Stimulated activated CD8-positive, alpha-beta memory T cell treated with anti-CD3 and anti-CD28 coated beads, Interleukin-7, amount 100 ng/mL, for 48 hours (primary cell): ENCODE measurements around the gene PITPNC1.
A peak's percentile ranks its signal among the peaks of the same experiment; 100 is the strongest.
"Not testable (repeated sequence)": the region's sequence is repeated elsewhere in the genome, so short reads cannot be mapped to it uniquely, and the experiment has no call there.

Source experiments
- DNase-seq, 2 donors: peaks; one replicate each; pipeline ENCODE4 v3.0.0-alpha.2; 2020; ENCODE audit warnings: low read depth in 1 of 2; ENCODE audit errors: extremely low read depth in 1 of 2

The PITPNC1 gene

DNA sequence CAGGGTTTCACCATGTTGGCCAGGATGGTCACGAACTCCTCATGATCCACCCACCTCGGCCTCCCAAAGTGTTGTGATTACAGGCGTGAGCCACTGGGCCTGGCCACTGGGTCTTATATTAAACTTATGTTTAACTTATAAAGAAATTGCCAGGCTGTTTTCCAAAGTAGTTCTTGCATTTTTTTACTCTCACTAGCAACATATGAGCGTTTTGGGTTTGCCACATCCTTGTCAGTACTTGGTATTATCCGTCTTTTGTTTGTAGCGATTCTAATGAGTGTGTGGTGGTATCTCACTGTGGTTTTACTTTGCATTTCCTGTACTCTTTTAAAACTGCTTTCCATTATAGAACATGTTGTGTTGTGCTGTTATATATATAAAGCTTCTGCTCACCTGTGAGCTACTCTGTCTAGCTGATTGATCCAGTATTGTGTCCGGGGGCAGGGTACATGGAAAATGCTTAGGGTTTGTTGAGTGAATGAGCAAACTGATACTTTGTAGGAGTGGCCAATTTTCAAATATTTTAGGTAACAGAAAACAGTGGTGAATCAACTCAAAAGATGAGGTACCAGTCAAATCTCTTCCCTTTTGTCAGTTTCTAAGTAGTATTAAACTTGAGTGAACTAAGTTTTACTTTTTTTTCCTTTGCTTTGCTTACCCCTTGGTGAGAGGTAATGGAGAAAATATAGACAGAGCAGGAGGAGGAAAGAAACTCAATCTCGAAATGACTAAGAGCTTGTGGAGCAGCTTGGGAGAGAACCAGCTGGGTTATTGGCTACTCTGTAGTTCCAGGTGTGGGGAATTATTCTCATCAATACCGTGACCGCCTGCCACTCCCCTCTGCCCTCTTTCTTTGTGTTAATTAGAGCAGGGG is 75.8 kb downstream of the PITPNC1 start:
- no peak for DNase-seq

DNA sequence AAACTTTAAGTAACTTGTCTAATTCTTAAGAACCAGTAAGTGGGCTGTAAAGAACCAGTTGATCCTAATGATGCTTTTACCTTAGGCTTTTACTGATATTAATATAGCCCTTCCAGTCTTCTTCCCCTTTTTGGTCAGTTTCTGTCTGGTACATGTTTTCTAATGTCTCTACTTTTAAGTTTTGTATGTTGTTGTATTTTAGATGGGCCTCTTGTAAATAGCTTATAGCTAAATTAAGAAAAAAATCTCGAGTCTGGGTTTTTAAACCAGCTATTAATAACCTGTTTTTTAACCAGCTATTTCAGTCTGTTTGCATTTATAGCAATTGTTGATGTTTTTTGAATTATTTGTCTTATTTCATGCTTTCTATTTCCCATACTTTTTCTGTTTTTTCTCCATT is 79.0 kb downstream of the PITPNC1 start:
- no peak for DNase-seq

DNA sequence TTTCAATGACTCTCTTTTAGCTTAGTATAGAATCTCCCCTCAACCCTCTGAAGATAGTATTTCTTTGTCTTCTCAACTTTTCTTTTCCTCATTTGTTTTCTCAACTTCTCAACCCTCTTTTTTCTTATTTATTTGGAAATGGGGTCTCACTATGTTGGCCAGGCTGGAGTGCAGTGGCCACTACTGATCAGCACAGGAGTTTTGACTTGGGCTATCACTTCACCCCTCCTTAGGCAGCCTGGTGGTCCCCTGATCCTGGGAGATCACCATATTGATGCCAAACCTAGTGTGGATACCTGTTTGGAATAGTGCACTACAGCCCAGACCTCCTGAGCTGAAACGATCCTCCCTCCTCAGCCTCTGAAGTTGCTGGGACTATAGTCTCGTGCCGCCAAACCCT is 79.8 kb downstream of the PITPNC1 start:
- DNase-seq, result no peak

DNA sequence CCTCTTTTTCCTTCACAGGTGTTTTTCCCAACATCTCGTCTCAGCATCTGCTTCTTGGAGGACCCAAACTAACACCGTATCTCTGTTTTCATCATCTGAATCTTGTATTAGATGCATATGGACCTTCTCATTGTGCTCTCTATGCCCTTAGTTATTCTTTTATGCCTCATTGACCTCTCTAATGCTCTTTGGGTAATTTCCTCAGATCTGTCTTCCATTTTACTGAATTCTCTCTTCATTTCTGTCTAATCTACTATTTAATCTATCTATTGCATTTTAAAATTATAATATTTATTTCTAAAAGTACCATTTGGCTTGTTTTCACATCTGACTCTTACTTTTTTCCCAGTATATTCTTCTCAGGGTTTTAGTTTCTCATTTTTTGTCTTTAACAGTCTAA is 81.1 kb downstream of the PITPNC1 start:
- DNase-seq, result no peak

DNA sequence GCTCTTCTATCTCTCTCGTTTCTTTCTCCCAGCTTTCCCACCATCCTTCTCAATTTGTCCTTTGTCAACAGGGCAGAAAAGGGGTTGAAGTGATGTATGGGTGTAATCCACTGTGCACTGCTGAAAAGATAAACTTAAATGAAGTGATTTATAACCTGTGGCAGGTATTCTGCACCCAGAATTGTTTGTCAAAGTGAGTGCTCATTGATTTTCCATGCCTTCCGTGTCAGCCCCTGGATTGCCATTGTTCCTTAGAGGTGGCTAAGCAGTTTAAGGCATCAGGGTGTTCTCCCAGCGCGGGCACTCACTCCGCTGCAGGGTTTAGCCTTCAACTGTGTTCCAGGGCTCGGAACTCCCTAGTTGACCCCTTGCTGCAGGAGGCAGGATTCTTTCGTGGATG is 82.9 kb downstream of the PITPNC1 start:
- no peak for DNase-seq

DNA sequence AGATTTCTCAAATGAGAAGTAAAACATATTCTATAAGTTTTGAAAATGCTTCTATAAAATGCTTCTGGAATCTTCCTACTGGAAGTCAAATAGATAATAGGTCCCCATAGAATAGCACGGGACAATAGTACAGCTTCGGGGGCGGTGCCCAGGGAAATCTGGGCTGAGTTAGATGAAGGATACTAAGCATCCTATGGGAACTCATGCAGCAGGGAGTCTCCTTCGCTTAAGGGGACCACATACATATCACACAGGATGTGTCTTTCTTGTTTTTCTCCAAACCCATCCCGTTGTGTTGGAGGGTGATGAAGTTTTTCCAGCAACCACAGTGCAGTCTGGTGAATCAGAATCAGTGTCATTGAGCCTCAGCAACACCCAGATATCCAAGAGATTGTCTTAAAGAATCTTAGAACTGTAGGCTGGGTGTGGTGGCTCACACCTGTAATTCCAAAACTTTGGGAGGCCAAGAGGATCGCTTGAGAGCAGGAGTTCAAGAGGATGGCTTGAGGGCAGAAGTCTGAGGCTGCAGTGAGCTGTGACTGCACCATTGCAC is 84.2 kb downstream of the PITPNC1 start:
- no peak for DNase-seq

DNA sequence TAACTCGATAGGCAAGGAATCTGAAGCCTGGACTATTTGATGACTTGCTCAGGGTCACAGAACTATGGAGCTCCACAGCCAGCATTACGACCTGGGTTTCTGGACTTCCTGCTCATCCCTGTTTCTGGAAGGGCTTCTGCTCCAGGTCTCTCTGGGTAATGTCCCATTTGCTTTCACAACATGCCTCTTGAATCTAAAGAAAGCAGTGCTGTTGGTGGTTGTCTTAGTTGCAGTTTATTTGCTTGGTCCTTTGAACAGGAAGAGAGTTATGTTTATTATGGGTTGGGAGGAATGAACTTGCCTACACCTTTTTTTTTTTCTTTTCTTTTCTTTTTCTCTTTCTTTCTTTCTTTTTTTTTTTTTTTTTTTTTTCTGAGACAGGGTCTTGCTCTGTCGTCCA is 84.8 kb downstream of the PITPNC1 start:
- DNase-seq, result no peak

DNA sequence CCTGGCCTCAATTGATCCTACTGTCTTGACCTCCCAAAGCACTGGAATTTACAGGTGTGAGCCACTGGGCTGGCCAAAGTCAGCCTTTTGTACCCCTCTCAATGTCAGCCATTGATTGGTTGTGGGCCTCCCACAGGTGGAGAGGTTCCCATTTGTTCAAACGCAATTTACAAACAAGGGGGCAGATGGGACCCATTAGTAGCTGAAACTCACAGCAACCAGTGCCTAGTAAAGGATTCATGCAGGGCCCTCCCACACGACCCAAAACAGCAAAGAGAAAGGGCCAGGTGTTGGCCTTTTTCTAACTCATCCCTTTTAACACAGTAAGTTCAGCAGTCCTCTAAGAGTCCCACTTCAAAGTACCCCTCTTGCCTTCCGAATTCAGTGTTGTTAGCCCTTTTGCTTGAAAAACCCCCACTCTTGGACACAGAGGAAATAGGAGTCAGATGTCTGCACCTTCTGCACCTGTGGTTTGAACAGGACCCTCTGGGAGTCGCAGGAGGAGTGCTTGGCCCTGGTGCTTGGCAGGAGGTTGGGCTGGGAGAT is 89.2 kb downstream of the PITPNC1 start:
- DNase-seq, result no peak

DNA sequence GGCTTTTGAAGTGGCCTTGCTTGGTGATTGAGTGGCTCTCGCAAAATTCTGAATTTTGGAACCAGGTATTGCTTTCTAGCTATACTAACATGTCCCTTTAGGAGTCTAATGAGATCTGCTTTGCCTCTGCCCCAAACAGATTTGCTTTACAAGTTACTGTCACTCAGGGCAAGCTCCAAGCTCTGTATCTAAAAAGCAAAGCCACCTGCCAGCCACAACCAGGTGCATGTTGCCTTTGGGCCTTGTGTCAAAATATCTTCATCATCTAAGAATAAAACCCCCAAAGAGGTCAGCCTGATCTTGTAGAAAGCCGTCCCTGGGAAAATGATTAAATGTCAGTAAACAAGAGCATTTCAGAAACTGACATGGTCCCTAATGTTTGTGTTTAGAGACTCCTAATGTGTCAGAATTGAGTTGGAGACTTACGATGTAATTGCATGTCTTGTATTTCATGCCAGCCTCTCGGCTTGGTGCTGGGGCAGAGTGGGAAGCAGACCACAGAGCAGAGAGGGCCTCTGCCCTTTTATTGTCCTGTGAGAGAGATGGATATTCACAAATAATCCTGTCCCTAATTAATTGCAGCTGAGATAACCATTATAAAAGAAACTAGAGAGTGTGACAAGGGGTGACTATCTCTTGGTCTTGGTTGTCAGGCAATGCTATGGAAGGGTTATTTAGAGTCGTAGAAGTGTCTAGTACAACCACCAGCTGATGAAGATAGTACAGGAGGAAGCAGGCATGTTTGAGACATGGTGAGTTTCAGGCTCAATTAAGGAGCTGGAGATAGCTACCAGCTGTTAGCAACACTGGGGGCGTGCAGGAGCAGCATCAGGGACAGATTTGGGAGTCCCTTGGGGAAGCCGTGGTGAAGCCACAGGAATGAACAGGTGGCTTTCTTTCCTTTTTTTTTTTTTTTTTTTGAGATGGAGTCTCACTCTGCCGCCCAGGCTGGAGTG is 90.7 kb downstream of the PITPNC1 start:
- no peak for DNase-seq

DNA sequence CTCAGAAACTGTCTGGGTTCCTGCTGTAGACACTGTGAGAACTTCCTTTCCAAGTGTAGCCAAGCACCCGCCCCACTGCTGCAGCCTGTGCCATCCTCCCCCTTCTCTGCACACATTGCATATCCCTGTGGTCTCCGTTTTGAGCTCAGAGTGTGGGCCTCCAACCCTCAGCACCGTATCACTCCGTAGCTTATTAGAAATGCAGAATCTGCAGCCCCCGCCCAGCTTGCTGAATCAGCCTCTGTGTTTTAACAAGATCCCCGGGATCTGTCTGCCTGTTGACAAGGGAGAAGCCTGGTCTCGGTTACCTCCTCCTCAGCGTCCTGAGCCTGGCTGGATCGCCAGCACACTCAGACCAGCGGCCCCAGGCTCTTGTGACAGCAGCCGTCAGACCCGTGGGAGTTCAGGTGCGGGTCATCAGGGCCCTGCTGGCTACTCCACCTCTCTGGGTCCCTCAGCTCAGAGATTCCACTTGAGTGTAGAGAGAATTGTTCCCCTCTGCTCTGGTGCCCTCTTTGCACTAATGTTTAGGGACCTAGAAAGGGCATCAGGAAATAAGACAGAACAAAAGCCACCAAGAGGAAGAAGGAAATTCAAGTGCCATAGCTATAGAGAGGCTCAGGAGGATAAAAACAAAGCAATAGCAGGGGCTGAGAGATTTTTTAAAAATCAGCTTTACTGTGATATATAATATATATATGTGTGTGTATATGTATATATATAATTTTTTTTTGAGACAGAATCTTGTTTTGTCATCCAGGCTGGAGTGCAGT is 92.3 kb downstream of the PITPNC1 start:
- no peak for DNase-seq

DNA sequence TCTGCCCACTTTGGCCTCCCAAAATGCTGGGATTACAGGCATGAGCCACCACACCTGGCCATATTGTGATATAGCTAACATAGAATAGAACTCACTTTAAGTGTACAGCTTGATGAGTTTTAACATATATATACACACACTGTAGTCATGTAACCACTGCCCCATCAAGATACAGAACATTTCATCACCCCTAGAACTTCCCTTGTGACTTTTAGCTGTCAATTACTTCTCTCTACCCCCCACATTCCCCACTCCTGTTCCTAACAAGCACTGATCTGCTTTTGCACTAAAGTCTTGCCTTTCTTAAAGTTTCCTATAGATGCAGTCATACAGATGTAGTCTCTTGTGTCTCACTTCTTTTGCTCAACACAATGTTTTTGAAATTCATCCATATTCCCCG is 93.1 kb downstream of the PITPNC1 start:
- DNase-seq, result no peak

DNA sequence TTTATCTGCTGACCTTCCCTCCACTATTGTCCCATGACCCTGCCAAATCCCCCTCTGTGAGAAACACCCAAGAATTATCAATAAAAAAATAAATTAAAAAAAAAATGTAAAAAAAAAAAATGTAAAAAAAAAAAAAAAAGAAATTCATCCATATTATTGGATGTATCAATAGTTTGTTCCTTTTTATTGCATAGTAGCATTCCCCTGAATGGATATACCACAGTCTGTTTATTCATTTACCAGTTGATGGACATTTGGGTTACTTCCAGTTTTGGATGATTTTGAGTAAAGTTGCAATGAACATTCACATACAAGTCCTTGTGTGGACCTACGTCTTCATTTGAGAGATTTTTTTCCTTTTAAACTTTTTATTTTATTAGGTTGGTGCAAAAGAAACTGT is 94.0 kb downstream of the PITPNC1 start:
- no peak for DNase-seq

DNA sequence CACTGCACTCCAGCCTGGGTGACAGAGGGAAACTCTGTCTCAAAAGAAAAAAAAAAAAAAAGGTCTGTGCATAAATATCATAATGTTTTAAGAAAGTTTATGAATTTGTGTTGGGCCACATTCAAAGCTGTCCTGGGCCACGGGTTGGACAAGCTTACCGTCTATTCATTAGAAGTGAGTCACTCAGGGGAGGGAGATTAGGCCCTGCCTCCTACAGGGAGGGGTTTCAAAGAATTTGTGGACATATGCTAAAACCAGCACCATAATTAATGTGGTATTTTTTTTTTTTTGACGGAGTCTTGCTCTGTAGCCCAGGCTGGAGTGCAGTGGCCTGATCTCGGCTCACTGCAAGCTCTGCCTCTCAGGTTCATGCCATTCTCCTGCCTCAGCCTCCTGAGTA is 95.5 kb downstream of the PITPNC1 start:
- not testable (repeated sequence) for DNase-seq

DNA sequence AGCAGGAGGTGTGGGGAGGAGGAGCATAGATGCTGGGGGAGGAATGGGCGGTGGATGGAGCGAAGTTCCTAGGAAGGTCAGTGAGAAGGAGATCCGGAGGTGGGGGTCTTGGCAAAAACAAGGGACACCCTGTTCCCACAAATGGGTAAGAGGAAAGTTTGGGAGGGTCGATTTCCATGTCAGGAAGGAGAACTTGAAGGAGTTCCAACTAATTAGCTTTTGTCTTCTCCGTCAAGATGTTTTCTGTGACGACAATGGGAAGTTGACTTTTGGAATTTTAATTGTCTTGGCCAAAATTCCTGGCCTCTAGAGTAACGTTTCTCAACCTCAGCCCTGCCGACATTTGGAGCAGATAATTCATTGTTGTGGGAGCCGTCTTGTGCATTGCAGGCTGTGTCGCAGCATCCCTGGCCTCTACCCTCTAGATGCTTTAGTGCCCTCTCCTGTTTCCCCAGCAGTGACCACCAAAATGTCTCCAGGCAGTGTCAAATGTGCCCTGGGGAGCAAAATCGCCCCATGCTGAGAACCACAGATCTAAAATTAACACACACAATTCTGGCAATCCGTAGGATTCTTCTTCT is 97.1 kb downstream of the PITPNC1 start:
- DNase-seq, result no peak

DNA sequence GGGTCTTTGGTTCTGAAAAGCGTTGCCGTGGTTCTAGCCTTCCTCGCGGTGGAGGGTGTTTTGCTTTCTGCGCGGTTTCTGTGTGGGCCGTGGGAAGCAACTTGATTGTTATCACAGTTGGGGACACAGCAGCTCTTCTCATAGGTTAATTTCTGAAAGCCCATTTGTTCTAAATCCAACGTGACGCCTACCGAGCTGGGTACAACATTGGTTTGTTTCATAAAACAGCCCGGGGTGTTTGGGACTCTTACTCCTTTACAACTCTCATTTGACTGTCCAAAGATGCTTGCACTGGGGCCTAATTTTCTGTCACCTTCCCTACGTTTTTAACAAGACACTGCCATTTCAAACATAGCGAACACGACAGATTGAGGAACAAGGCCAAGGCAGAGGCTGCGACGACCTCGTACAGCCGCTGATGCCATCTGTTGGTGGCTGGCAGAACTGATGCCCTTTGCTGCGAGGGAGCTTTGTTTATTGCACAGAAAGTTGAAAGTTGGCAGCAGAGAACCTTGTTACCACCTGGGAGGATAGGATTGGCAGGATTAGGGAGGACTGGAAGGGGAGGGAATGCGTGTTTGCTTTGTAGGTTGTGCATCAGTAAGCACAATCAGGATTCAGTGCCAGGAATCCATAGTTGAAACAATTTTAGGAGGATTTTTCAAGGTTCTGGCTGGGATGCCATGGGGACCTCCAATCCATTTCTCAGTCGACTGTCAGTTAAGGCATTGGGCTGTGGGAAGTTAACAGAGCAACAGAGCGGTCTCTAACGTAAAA is 98.3 kb downstream of the PITPNC1 start:
- DNase-seq, result peak; percentile 52 to 70

DNA sequence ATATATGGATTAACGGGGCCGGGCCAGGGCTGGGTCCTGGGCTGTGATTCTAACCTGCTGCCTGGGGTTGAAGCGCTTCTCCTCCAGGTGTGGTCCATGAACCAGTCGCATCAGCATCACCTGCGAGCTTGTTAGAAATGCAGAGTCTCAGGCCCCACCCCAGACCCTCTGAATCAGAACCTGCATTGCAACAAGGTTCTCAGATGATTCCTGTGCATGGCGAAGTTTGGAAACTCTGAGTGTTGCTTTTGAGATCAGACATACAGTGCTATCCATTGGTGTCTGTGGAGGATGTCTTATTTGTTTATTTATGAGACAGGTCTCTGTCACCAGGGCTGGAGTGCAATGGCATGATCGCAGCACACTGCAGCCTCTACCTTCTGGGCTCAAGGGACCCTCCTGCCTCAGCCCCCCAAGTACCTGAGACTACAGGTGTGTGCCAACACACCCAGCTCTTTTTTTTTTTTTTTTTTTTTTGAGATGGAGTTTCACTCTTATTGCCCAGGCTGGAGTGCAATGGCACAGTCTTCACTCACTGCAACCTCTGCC is 99.8 kb downstream of the PITPNC1 start:
- DNase-seq, result no peak

DNA sequence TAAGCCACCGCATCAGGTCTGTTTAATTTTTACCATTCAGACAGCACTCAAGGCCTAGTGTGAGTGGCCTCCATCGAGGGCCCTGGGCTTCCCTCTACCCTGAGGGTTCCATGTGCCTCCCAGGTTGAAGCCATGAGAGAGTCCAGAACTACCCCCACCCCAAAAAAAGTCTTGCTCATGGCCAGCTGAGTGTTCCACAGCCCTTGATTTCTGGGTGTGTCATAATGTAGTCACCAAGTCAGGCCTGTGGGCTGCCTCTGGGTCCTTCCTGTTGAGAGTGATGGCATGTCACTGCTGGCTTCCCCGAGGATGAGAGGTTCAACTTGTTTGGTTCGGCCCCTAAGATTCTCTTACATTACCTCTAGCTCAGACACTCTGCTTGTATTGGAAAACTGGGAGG is 100.6 kb downstream of the PITPNC1 start:
- DNase-seq, result peak in 1 of 2 donors; percentile 68

DNA sequence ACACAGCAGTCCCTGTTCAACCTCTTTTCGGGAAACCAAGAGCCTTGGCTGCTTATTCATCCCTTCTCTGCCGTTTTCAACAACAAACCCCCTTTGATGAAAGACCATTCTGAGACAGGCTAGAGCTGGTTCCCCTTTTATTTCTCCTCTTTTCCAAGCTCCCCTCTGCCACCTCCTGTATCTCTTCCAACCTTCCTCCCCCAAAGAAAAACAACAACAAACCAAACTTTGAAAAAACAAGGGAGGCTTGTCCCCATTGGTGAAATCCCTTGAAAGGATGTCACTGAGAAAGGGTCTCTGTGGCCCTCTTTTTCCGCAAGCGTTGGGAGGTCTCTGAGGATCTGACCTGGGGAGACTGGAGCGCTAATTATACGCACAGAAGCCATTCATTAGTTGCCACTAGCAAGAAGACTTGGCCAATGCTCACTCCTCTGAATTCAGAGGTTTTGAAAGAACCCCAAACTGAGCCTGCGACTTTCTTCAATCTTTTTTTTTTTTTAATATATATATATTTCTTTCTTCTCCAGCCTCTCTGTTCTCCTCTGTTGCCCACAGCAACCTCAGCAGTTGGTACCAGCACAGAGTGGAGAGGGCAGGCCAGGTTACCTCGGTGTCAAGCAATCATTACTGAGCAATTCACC is 101.4 kb downstream of the PITPNC1 start:
- no peak for DNase-seq

DNA sequence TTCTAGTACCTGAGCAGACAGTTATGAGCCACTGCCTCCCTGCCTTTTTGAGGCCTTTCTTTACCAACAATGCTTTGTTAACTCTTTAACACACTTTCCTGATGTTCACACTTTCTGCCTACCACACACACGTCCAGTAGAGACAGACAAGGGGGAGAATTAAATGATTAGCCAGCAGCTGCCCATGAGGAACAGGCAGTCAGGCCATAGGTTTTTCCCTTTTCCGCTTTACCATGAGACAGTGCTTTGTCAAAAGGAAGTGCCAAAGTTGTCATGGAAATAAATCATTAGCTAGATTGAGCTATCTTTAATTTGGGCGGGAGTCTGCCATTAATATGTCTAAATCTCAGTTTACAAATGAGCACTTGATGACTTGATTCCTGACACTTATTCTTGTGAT is 102.1 kb downstream of the PITPNC1 start:
- no peak for DNase-seq
